HG02973 (cell line): ENCODE results near the gene GORAB.

ENCODE experiments used
- ATAC-seq: cut with Tn5 transposase; IDR thresholded peaks from one replicate; pipeline ENCODE4 v1.9.1; 2021; ENCODE audit warnings: moderate library complexity; ENCODE audit not compliant: unreplicated experiment

Gene GORAB

DNA sequence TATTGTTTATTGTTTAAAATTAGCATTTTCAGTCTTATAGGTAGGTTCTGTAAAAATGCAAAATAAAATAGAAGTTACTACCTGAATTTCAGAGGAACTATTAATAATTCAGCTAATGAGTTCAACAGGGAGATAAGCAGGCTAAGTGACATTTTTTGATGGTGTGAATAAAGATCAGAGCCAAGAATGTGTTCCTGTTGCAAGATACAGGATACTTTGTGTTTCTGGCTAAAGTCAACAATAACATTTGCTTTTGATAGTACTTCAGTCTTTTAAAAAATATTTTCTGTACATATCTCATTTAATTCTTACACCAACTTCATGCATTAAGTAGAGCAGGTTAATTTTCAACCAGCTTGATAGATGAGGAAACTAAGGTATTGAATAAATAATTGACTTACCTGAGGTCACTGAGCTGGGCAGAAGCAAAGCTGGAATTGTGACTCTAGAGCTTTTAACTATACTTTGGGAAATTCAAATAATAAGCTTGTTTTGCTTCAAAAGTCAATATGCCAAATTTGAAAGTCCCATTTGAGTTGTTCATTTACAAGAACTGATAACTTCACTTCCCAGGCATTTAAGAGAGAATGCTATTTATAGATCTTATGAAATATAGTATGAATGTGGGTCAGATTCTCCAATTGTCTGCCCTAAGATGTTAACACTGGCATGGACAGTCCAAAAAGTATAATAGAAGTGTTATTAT, 6.0 kb downstream of the GORAB start:
- ATAC-seq = no peak

DNA sequence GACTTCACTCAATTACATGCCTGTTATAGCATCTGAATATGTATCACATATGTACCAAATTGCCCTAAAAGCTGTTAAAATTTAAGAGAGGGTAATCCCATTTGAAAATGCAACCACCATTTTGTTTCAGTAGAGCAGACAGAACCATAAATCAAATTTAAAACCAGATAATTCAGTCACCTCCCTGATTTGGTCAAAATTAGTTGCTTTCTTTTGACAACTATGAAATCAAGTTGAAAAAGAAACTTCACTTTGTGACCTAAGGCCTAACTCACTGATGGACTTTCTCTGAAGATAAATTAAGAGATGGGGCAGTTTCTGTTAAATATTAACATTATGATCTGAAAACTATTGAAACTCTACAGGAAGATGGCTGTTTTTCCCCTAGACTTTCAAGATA, 6.7 kb downstream of the GORAB start:
- no peak for ATAC-seq

DNA sequence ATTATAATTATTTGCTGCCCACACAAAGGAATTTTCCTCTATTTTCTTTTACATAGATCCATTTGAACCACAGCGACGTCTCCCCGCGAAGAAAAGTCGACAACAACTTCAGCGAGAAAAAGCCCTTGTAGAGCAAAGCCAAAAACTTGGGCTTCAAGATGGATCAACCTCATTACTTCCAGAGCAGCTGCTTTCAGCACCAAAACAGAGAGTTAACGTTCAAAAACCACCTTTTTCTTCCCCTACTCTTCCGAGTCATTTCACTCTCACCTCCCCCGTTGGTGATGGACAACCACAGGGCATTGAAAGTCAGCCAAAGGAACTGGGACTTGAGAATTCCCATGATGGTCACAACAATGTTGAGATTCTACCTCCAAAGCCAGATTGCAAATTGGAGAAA, 7.2 kb downstream of the GORAB start:
- no peak for ATAC-seq

DNA sequence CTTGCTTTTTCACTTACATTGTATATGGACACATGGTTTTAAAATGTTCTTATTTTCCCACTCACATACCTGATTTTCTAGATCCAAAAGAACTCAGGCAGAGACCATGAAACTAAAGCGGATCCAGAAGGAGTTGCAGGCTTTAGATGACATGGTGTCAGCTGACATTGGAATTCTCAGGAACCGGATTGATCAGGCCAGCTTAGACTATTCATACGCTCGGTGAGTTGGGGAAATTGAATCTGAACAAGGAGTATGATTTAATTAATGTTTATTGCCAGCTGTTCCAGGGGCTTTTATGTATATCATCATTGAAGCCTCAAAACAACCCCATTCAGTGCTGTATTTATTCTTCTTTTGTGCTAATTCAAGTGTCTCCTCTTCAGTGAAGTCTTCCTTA, 12.7 kb downstream of the GORAB start:
- ATAC-seq = no peak

DNA sequence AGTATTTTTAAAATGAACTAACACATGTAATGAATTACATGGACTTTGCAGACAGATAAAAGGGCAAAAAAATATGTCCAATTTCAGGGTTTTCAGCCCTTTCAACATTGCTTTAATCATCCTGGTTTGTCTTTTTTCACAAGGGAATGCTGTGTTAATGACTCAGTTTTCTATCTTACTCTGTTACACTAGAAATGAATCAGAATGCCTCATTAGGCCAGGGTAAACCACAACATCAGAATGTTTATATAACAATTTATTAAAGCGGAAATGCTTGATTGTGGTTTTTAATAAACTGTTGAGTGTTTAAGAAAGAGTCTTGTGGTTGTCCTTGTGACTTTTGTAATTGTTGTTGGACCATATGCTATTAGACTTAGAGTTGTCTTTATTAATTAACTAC, 13.5 kb downstream of the GORAB start:
- no peak for ATAC-seq

DNA sequence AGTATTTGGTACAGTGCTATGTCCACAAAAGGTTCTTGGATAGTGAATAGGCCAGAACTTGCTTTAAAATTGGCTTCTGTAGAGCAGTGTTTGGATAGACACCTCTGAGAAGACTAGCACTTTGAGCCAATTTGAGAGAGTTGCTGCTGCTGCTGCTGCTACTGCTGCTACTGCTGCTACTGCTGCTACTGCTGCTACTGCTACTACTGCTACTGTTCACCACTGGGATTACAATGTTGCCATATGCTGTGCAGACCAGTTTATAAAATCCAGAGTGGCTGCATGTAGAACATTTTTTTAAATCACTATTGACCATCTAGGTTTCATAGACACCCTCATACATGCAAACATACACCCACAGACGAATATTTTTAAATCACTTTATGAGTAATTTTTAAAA, 15.3 kb downstream of the GORAB start:
- ATAC-seq = no peak

DNA sequence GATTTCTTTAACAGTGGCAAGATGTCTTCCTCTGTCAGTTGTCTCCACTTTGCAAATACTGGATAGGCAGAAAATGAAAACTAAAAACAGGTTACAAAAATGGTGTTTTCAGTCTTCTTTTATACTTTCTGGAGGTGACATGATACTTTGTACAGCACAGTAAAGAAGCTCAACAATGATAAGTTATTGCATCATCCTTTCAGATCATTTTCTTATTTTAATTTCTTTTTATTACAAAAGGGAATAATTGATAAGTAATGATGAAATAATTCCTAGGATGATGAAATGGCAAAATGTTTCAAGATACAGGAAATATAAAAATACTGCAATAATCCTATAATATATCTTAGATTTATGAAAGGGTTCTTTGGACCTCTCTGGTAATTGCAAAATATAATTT, 16.5 kb downstream of the GORAB start:
- no peak for ATAC-seq

DNA sequence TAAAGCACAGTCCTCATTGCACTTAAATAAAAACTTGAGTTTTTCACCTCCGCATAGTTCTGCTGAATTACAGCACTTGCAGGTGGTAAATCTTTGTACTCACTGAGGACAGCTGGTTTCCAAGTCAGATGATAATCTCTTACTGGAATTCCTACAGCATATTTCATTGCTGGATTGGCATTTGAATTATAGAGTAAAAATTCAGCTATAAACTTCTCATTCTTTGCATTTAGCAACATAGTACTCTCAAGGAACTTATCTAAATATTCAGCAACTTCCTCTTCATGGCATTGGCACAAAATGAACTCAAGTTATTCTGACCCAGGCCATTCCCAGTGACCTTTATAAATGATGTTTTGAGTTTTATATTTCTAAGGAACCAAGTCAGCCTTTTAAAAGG, 23.4 kb downstream of the GORAB start:
- ATAC-seq = no peak

DNA sequence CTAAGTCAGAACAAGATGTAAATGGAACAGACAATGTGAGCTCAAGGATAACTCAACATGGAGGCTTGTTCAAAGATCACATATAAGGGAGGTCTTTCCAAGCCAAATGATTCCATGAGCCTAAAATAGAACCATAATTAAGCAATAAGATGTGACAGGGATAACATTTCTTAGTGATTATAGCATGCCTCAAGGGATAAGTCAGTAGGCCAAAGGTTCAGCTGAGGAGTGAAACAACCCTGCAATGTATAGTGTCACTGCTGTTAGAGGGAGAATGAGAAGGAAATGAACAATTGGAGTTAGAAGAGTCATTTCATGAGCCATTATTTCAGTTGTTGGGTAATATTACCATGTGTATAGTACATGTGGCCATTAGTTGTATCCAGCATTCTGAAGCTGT, 25.0 kb downstream of the GORAB start:
- ATAC-seq = no peak

DNA sequence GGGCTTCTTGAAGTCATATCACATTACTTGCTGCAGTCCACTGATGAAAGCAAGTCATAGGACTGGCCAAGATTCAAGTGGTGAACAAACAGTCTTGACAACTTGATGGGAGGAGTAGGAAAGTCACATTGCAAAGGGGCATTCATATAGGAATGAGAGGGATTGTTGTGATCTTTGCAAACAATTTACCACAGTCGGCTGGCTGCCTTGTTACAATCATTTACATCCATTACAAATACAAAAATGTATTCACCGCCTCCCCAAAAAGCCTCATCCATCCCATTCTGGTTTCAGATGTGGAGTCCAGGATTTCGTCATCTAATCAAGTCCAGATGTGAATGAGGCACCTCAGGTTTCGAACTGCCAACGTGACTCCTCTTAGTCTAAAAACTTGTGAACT, 26.8 kb downstream of the GORAB start:
- ATAC-seq = no peak

DNA sequence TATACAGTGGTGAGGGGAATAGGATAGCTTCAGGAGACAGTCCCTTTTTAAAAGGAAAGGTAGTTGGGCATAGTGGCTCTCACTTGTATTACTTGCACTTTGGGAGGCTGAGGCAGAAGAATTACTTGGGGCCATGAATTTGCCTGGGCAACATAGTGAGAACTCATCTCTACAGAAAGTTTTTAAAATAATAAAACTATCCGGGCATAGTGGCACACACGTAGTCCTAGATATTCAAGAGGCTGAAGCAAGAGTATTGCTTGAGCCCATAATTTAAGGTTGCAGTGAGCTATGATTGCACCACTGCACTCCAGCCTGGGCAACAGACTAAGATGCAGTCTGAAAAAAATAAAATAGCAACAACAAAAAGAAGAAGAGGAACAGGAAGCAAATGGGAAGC, 27.2 kb downstream of the GORAB start:
- no peak for ATAC-seq

DNA sequence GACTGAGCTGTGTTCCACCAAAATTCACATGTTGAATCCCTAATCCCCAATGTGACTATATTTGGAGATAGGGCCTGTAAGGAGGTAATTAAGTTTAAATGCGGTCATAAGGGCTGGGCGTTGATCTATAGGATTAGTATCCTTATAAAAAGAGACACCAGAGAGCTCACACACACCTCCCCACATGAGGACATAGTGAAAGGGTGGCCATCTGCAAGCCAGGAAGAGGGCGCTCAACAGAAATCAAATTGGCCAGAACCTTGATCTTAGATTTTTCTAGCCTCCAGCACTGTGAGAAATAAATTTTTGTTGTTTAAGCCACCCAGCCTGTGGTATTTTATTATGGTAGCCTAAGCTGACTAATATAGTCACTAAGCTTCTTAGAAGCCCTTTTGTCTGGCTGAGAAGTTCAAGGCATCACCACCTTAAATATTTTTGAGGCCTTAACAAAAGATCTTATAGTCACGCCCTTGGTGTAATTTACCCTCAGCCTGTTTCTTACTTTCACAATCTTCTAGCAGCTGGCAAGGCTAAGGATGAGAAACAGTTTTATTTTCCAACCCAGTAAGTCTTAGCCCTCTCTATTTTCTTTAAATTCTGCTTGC, 28.8 kb downstream of the GORAB start:
- no peak for ATAC-seq

DNA sequence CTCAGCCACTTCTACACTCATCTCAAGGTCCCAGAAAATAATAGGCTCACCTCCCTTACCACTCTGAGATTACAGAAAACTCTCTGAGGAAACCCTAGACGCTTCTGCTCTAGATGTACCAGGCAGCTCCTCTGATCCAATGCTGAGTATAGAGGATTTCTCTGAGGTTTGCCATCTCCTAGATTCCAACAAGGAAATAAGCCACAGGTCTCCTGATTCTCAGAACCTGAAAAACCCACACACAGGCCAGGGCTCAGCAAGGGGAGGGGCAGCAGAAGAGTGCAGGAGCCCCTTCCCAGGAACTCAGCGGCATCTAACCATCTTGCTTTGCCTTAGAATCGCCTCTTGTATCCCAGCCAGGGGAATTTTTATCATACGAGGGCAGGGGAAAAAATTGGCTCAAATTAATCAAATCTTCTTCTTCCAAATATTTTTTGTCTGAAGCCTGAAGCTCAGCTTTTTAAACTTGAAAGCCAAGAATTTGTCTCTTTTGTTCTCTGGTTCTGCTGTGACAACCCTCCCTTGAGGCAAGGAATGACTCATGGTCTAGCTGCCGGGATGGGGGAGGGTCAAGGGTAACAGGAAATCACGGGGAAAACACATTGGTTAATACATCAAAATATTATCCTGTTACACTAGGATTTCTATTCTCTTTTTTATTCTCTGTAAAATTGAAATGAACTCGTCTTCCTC, 30.8 kb downstream of the GORAB start:
- peak; percentile 71 for ATAC-seq

DNA sequence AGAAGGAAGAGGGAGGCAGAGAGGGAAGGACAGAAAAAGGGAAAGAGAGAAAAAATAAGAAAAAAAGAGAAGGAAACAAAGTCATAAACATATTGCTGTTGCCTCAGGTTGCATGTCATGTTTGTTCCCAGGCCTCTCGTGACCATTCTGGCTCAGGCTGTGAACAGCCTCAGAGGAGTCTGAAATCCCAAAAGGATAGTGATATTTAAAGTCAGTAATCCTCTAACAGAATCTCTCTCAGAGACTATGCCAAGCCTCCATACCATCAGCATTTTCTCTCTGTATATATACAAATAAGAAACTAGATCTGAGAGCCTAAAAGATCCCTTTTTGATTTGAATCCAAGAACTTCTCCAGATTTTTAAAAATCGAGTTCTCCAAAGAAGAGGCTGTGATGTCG, 35.2 kb downstream of the GORAB start:
- no peak for ATAC-seq

DNA sequence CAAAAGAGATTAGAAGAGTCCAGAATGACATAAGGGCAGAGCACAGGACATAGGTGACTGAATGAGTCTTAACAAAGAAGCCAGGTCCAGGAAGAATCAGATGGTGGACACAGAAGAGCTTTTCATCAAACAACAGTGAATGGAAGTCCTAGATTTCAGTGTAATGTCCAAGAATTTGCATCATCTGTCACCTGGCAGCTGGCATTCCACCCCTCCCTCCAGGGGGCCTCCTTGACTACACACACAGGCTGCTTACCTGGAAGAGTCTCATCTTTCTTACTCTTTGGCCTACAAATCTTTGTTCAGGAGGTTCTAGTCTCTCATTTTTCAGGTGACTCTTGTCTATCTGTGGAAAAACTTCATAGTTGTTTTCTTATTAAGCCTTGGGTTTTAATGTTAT, 36.2 kb downstream of the GORAB start:
- no peak for ATAC-seq

DNA sequence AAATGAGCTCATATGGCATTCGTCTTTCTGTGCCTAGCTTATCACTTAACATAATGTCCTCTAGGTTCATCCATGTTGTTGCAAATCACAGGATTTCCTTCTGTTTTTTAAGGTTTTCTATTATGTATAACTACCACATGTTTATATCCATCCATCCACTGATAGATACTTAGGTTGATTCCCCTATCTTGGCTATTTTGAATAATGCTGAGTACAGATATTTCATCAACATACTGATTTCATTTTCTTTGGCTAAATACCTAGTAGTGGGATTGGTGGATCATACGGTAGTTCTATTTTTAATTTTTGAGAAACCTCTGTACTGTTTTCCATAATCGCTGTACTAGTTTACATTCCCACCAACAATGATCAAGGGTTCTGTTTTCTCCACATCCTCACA, 45.0 kb downstream of the GORAB start:
- ATAC-seq = no peak

DNA sequence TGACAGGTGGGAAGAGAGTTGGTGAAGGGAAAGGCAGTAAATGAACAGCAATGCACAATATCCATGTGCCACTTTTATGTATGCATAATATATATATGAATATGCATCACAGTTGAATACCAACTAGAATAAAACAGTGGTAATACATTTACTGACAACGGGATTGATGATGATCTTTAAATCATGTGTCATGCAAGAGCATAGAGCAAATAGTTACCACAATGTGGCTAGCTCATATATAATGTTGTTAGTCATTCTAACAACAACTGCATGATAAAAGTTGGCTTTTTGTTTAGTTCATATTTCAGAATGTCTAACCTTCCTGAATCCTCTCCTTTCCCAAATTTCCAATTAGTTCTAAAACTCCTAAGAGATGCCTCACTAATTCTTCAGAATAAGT, 46.4 kb downstream of the GORAB start:
- ATAC-seq = no peak

DNA sequence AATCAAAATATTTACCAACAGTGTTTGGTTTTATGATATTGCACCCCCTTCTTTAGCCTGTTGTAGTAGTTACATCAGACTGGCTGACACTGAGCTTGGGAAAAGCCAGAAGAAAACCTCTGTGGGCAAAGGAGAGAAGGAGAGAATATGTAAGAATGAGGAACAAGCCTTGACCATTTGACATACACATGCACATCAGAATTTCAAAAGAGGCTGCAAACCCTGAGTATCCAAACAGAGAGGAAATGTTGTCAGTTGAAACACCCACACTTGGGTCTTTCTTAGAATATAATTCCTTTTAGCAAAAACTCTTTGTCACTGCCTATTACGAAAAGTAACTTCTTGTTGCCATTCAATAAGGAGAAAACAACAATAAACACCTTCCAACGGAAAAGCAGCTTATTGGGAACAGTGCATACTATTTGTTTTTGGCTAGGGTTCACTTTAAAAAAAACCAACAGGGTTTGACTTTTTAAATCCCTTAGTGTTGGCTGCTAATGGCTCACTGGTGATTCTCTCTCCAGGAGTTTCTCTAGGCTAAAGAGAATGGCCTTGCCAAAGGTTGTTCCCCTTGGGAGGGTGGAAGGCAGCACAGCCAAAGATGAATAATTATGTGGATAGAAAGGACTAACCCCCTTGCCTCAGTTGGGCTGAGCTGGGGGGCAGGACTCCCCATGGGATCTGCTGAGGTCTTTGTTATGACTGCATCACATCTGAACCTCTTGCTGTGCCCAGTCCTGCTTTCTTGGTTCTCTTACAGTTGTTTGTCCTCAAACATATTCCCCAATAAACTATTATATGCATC, 48.9 kb downstream of the GORAB start:
- no peak for ATAC-seq

DNA sequence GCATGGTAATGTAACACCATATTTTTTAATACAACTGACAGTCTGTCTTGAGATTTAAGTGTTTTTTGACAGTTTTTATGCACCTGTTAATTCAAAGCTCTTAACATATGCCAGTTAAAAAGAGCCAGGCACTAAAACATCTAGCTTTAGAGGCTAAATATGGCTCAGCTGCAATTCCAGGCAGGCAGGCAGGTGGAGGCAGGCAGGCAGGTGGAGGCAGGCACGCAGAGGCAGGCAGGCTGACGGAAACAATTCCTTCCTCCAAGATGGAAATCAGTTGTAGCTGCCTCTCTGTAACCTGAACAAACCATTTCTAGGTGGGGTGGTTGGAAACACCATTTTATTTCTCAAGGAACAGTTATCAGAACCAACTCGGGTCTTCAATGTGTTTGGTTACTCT, 51.2 kb downstream of the GORAB start:
- ATAC-seq = no peak

DNA sequence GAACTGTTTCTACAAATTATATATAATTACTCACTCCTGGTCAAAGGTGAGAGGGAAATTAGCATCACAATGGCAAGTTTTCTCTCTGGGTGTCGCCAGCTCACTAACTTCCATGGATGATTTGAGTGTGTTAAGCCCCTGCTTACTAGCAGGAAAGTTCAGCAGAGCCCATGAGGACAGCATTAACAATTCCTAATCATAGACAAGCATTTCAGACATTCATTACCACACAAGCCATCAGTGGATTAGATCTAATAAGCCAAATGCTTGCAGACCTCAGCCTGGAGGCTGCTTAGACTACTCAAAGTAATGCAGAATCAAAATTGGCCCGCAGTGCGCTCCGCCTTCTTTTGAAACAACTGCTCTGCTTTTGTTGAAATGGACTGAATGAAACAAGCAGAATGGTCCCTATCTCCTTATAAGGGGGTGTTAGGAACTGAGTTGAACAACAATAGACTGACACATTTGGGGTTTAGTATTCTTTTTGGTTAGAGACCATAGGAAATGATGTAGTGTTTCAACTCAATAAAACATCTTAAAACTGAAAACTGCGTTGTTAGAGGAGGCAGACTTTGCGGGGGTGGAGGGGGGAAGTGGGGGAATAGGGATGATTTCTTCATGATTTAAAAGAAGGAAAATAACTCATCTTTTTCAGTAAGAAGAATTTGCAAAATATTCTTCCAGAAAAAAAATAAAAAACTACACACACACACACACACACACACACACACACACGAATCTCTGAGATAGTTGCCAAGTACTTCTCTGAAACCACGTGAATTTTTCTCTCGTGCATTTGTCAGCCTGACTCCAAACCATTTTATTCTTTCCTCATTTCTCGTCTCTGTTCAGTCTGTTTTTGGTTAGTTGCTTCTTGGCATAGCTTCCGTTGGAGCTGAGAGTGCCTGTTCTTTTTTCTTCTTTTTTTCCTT, 54.6 kb downstream of the GORAB start:
- ATAC-seq = no peak

DNA sequence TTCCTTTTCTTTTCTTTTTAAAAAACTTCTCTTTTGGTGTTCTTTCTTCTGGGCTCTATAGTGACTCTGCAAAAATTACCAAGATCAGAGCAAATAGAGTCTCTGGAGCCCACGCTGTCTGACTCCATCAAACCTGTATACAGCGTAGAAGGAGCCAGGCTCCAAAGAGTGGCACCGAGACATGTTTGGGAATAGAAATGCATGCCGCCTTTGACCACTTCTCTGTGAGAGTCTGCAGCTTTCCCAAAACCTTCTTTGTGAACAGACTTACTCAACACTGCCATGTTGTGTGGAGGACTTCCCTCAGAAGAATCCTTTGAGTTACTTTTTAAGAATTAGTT, 55.3 kb downstream of the GORAB start:
- ATAC-seq = no peak
